ENCODE measurements around the gene YPEL2. TPM values are rescaled to one million over a fixed set of nuclear protein-coding genes. Genes with fewer than 3 reads are reported as not detected.

The YPEL2 gene
- total and polyA plus RNA-seq, 2 of the 13 experiments (the other 11 are each of a cell fraction or from before 2014, with no cell fraction given): 8.5 to 21.1 TPM

DNA sequence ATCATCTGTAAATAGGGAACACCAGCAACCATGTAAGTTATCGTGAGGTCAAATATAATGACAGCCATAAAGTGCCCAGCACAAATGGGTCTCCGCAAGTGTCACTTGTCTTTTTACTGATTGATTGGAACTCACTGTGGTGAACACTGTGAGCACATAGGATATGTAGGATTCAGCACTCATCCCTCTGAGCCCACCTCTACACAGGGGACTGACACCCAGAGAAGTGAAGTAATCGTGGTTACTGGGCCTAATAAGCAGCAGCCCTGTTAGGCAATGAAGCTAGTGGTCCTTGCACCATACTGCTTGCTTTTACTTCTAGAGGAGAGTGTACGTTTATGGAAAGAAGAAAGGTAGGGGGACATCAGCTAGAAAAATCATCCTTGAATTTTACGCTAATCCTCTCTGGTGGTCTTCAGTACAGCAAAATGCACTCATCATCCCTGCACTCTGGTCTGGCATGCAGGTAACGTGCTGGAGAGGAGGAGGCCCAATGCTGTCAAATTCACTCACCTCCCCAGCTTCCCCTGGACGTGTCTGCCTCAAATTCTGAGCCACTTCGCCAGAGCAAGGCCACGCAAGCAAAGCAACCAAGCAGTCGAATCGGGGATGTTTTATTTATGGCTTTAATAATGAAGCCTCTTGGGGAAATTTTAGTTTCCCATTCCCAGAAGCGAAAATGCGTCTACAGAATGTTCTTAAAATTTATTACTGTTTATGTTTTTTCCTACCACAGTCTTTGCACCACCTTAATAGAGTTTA lies 74.7 kb downstream of the YPEL2 start:
- ChIA-PET POLR2A (interaction anchor here (0.9 kb wide), 2 partner anchors 24 to 32 kb away, joined by 3 to 4 read pairs; no protein-coding TSS in a partner anchor), CTCF (ENCODE audit: low intra/inter-chr PET ratio, low total read pairs) (no interaction called here)
- Histone ChIP-seq H3K4me1 (ENCODE audit: insufficient read depth, low read length) (peaks cover 49% of the 10 kb centered on the region), H3K79me2 (ENCODE audit: insufficient read depth, low read length) (no peaks in the 10 kb centered on the region), H3K36me3 (replicated peaks in 1 of 2; ENCODE audit: control insufficient read depth in 1 of 2, insufficient read depth in 2 of 2, low read length in 2 of 2) (no peaks in the 10 kb centered on the region), H2AFZ (ENCODE audit: low read length) (no peak overlapping the region), H3K9me3 (ENCODE audit: low read length) (peaks cover 10% of the 10 kb centered on the region), H3K9ac (ENCODE audit: insufficient read depth, low read depth, low read length) (no peak overlapping the region), H3K4me2 (ENCODE audit: low read depth, low read length) (0 out of 2 replicates have a peak overlapping the region, but pooled peaks have one; percentile 34), H4K20me1 (ENCODE audit: insufficient read depth, low read length) (no peaks in the 10 kb centered on the region), H3K27ac (ENCODE audit: extremely low read length, insufficient read depth, low read length) (no peak overlapping the region), H3K27me3 (ENCODE audit: control insufficient read depth in 1 of 2, insufficient read depth in 2 of 2, low read length in 2 of 2) (no peaks in the 10 kb centered on the region; a peak in 1 of 5 replicates), H3K4me3 (replicated peaks in 1 of 3; ENCODE audit: insufficient read depth in 1 of 3, low read depth in 2 of 3, low read length in 3 of 3) (no peak overlapping the region)
- intact Hi-C loops (cut with micrococcal nuclease; ENCODE audit: unreplicated experiment) (no loop called here), in situ Hi-C loops (cut with HindIII; ENCODE audit: extremely low pct_ligation_motif_present, low pct_unique_long_range_greater_than_20kb) (no loop called here)
- 78% methylated on average over 13 of the region's 13 CpGs for WGBS (ENCODE audit: low lambda C conversion rate)
- no peak for FAIRE-seq
- no peak for DNase-seq (ENCODE audit: low spot score)
- TF ChIP-seq CEBPB (IDR thresholded peaks at IDR 0.05; ENCODE audit: borderline replicate concordance, low read depth, low read length) (0 out of 2 replicates have a peak, but pooled peaks have one; percentile 12), ZNF782 (CRISPR knock-in tag; IDR thresholded peaks at IDR 0.05; ENCODE audit: borderline replicate concordance) (no peak)
- no TSS peak for BruUV-seq (replicated peaks)
- ATAC-seq: peak; percentile 28

DNA sequence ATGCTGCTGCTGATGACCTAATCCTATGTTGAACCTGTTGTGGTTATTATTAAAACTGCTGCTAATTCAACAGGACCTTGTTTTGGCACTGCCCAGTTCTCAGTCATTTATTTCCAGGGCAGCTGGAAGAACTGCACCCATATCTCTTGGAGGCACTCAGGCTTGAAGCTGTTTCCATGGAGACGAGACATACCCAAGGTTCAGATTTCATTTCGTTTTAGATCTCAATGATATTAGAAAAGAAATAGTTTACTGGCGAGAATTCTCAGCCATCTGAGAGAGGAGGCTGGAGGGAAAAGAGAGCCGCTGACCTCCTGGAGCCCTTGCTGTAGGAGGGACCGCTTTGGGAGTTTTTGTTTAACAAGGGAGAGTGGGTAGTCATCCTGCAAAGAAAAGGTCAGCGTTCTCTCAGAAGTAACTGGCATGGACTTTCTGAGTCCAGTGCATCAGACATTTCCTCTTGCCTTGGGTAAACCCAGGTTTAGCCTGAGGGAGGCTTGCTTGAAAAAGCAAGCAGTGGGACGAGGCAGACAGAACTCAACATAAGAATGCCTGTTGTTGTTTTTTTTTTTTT lies 75.4 kb downstream of the YPEL2 start:
- POLR2A ChIA-PET: interaction anchor here (0.9 kb wide), 1 partner anchor 23 kb away, joined by 4 read pairs; no protein-coding TSS in a partner anchor
- FAIRE-seq (no peak), DNase-seq (ENCODE audit: low spot score) (peak; percentile 20), ATAC-seq (peak; percentile 68)
- CTCF ChIA-PET (ENCODE audit: low intra/inter-chr PET ratio, low total read pairs): no interaction called here
- Histone ChIP-seq H3K4me1 (ENCODE audit: insufficient read depth, low read length) (peaks cover 41% of the 10 kb centered on the region), H4K20me1 (ENCODE audit: insufficient read depth, low read length) (no peaks in the 10 kb centered on the region), H3K79me2 (ENCODE audit: insufficient read depth, low read length) (no peaks in the 10 kb centered on the region), H3K9me3 (ENCODE audit: low read length) (peaks cover 10% of the 10 kb centered on the region), H3K4me2 (ENCODE audit: low read depth, low read length) (peak overlapping the region; percentile 34), H3K36me3 (replicated peaks in 1 of 2; ENCODE audit: control insufficient read depth in 1 of 2, insufficient read depth in 2 of 2, low read length in 2 of 2) (no peaks in the 10 kb centered on the region), H2AFZ (ENCODE audit: low read length) (no peak overlapping the region), H3K4me3 (replicated peaks in 1 of 3; ENCODE audit: insufficient read depth in 1 of 3, low read depth in 2 of 3, low read length in 3 of 3) (no peak overlapping the region), H3K9ac (ENCODE audit: insufficient read depth, low read depth, low read length) (no peak overlapping the region), H3K27me3 (ENCODE audit: control insufficient read depth in 1 of 2, insufficient read depth in 2 of 2, low read length in 2 of 2) (no peaks in the 10 kb centered on the region; a peak in 1 of 5 replicates), H3K27ac (ENCODE audit: extremely low read length, insufficient read depth, low read length) (no peak overlapping the region)
- WGBS (ENCODE audit: low lambda C conversion rate): 30% methylated on average over 7 of the region's 7 CpGs
- in situ Hi-C loops (cut with HindIII; ENCODE audit: extremely low pct_ligation_motif_present, low pct_unique_long_range_greater_than_20kb) (no loop called here), intact Hi-C loops (cut with micrococcal nuclease; ENCODE audit: unreplicated experiment) (no loop called here)
- no TSS peak for BruUV-seq (replicated peaks)
- TF ChIP-seq SALL1 (CRISPR knock-in tag; IDR thresholded peaks at IDR 0.05) (no peak), HOXA3 (CRISPR knock-in tag; IDR thresholded peaks at IDR 0.05) (peak; percentile 31; the same call in 1 of the 2 replicates), RFX3 (CRISPR knock-in tag; IDR thresholded peaks at IDR 0.05) (peak; percentile 27; the same call in 1 of the 2 replicates), ZNF256 (CRISPR knock-in tag; conservative IDR thresholded peaks at IDR 0.05) (0 out of 2 replicates have a peak, but pooled peaks have one; percentile 41), NR2F6 (IDR thresholded peaks at IDR 0.05) (0 out of 2 replicates have a peak, but pooled peaks have one; percentile 9), NR2F6 (CRISPR knock-in tag; IDR thresholded peaks at IDR 0.05) (no peak), HNF4A (CRISPR knock-in tag; IDR thresholded peaks at IDR 0.05) (peak; percentile 29; the same call in 1 of the 2 replicates), NFE2 (CRISPR knock-in tag; IDR thresholded peaks at IDR 0.05) (no peak), CC2D1A (CRISPR knock-in tag; IDR thresholded peaks at IDR 0.05) (0 out of 2 replicates have a peak, but pooled peaks have one; percentile 26), ISX (CRISPR knock-in tag; conservative IDR thresholded peaks at IDR 0.05) (no peak)
- TF ChIP-seq, protein P1, sequence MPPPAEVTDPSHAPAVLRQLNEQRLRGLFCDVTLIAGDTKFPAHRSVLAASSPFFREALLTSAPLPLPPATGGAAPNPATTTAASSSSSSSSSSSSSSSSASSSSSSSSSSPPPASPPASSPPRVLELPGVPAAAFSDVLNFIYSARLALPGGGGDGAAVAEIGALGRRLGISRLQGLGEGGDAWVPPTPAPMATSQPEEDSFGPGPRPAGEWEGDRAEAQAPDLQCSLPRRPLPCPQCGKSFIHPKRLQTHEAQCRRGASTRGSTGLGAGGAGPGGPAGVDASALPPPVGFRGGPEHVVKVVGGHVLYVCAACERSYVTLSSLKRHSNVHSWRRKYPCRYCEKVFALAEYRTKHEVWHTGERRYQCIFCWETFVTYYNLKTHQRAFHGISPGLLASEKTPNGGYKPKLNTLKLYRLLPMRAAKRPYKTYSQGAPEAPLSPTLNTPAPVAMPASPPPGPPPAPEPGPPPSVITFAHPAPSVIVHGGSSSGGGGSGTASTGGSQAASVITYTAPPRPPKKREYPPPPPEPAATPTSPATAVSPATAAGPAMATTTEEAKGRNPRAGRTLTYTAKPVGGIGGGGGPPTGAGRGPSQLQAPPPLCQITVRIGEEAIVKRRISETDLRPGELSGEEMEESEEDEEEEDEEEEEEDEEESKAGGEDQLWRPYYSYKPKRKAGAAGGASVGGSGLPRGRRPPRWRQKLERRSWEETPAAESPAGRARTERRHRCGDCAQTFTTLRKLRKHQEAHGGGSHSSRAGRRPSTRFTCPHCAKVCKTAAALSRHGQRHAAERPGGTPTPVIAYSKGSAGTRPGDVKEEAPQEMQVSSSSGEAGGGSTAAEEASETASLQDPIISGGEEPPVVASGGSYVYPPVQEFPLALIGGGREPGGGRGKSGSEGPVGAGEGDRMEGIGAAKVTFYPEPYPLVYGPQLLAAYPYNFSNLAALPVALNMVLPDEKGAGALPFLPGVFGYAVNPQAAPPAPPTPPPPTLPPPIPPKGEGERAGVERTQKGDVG (CRISPR knock-in tag; IDR thresholded peaks at IDR 0.05; ENCODE audit: borderline replicate concordance): no peak
- TF ChIP-seq, protein P2, sequence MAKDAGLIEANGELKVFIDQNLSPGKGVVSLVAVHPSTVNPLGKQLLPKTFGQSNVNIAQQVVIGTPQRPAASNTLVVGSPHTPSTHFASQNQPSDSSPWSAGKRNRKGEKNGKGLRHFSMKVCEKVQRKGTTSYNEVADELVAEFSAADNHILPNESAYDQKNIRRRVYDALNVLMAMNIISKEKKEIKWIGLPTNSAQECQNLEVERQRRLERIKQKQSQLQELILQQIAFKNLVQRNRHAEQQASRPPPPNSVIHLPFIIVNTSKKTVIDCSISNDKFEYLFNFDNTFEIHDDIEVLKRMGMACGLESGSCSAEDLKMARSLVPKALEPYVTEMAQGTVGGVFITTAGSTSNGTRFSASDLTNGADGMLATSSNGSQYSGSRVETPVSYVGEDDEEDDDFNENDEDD (CRISPR knock-in tag; IDR thresholded peaks at IDR 0.05; ENCODE audit: borderline replicate concordance): no peak
